Liver (tissue), 9 donors: ENCODE measurements around the gene TFDP2. TPM values are rescaled to one million over a fixed set of nuclear protein-coding genes. Genes with fewer than 3 reads are reported as not detected.

Source experiments
- DNase-seq: peaks from one replicate; pipeline ENCODE4 v3.0.0-alpha.2; 2017; ENCODE audit warnings: low spot score
- H3K27ac ChIP-seq, 2 donors: one replicate each; pipeline ENCODE4 v1.7.0; 2013; ENCODE audit warnings: inconsistent platforms in 2 of 2, low read length in 2 of 2, control low read depth in 1 of 2, low read depth in 1 of 2, mild to moderate bottlenecking in 1 of 2
- H3K27me3 ChIP-seq, 4 donors: one replicate each; pipeline versions ENCODE4 v1.6.1 to v1.7.0; 2013; ENCODE audit warnings: low read length in 3 of 4, inconsistent platforms in 1 of 4, mild to moderate bottlenecking in 1 of 4, moderate library complexity in 1 of 4; ENCODE audit not compliant: control insufficient read depth in 4 of 4, insufficient read depth in 4 of 4
- H3K36me3 ChIP-seq, 4 donors: one replicate each; pipeline versions ENCODE4 v1.6.1 to v1.7.0; 2013; ENCODE audit warnings: low read length in 3 of 4, mild to moderate bottlenecking in 3 of 4, low read depth in 1 of 4, moderate library complexity in 1 of 4; ENCODE audit not compliant: control insufficient read depth in 4 of 4, insufficient read depth in 3 of 4
- H3K4me1 ChIP-seq, 4 donors: one replicate each; pipeline versions ENCODE4 v1.6.1 to v1.7.0; 2013; ENCODE audit warnings: low read length in 3 of 4, mild to moderate bottlenecking in 3 of 4, moderate library complexity in 1 of 4; ENCODE audit not compliant: control insufficient read depth in 4 of 4, insufficient read depth in 4 of 4
- H3K4me3 ChIP-seq, 3 donors: one replicate each; pipeline versions ENCODE4 v1.6.1 to v1.7.0; 2013; ENCODE audit warnings: low read length in 3 of 3, control low read depth in 1 of 3, low read depth in 1 of 3, mild to moderate bottlenecking in 1 of 3
- H3K9ac ChIP-seq, 2 donors: one replicate each; pipeline ENCODE4 v1.7.0; 2013; ENCODE audit warnings: low read length in 2 of 2, mild to moderate bottlenecking in 2 of 2, moderate library complexity in 2 of 2, control low read depth in 1 of 2, low read depth in 1 of 2
- H3K9me3 ChIP-seq, 4 donors: one replicate each; pipeline versions ENCODE4 v1.6.1 to v1.7.0; 2013; ENCODE audit warnings: low read length in 3 of 4; ENCODE audit not compliant: control insufficient read depth in 4 of 4
- EGR1 ChIP-seq, 2 donors: IDR thresholded peaks; 2 replicates each; pipeline ENCODE4 v1.6.1; 2016 to 2018; ENCODE audit warnings: antibody characterized with exemption in 2 of 2, low read depth in 2 of 2
- FOXA1 ChIP-seq: IDR thresholded peaks from 2 replicates; pipeline ENCODE4 v1.6.1; 2016; ENCODE audit warnings: antibody characterized with exemption
- FOXA2 ChIP-seq: IDR thresholded peaks from 2 replicates; pipeline ENCODE4 v1.6.1; 2016; ENCODE audit warnings: antibody characterized with exemption
- GABPA ChIP-seq, 2 donors: IDR thresholded peaks in 1 of 2; conservative IDR thresholded peaks in 1 of 2; 2 replicates each; pipeline ENCODE4 v1.6.1; 2016; ENCODE audit warnings: antibody characterized with exemption in 2 of 2, mild to moderate bottlenecking in 1 of 2, moderate library complexity in 1 of 2
- HNF4A ChIP-seq, 2 donors: conservative IDR thresholded peaks; 2 replicates each; pipeline ENCODE4 v1.6.1; 2016; ENCODE audit warnings: antibody characterized with exemption in 2 of 2, mild to moderate bottlenecking in 2 of 2
- HNF4G ChIP-seq: IDR thresholded peaks from 2 replicates; pipeline ENCODE4 v1.6.1; 2016; ENCODE audit warnings: antibody characterized with exemption
- JUND ChIP-seq, 2 donors: IDR thresholded peaks; 2 replicates each; pipeline ENCODE4 v1.6.1; 2016; ENCODE audit warnings: antibody characterized with exemption in 2 of 2
- NR2F2 ChIP-seq: IDR thresholded peaks from 2 replicates; pipeline ENCODE4 v1.6.1; 2016; ENCODE audit warnings: antibody characterized with exemption
- RAD21 ChIP-seq, 2 donors: IDR thresholded peaks; 2 replicates each; pipeline ENCODE4 v1.6.1; 2016; ENCODE audit warnings: antibody characterized with exemption in 2 of 2, mild to moderate bottlenecking in 2 of 2
- RXRA ChIP-seq, 2 donors: IDR thresholded peaks; 2 replicates each; pipeline ENCODE4 v1.6.1; 2017 to 2018; ENCODE audit warnings: antibody characterized with exemption in 2 of 2, mild to moderate bottlenecking in 1 of 2
- SP1 ChIP-seq: IDR thresholded peaks from 2 replicates; pipeline ENCODE4 v1.6.1; 2018; ENCODE audit warnings: antibody characterized with exemption, mild to moderate bottlenecking
- TAF1 ChIP-seq: conservative IDR thresholded peaks from 2 replicates; pipeline ENCODE4 v1.6.1; 2016; ENCODE audit warnings: antibody characterized with exemption, mild to moderate bottlenecking
- YY1 ChIP-seq: IDR thresholded peaks from 2 replicates; pipeline ENCODE4 v1.6.1; 2016; ENCODE audit warnings: antibody characterized with exemption, mild to moderate bottlenecking
- WGBS: extraction: QIAGEN DNeasy Blood & Tissue Kit; methylation state at CpG from one replicate; pipeline ENCODE4 v1.1.7; 2013; 5-methylcytosine and 5-hydroxymethylcytosine counted together
- polyA plus RNA-seq, 2 donors: library from polyadenylated mRNA; stranded (reverse) in 1 of 2; unstranded in 1 of 2; fragments of 200-250 nt in 1 of 2; fragments of >200 nt in 1 of 2; fragmentation: Nextera tagmentation in 1 of 2; extraction: Ambion mirVana in 1 of 2; gene quantifications; one replicate each; pipeline versions ENCODE4 v1.2.1 to v1.2.3, GENCODE V29; 2013 to 2015
- total RNA-seq, 2 donors: library from RNA; depleted of rRNA; stranded (reverse); fragments of >200 nt; gene quantifications; one replicate each; pipeline ENCODE4 v1.2.3, GENCODE V29; 2014
- TF ChIP-seq, protein P1 (sequence below): IDR thresholded peaks from 2 replicates; pipeline ENCODE4 v1.6.1; 2016; ENCODE audit warnings: antibody characterized with exemption, mild to moderate bottlenecking
- TF ChIP-seq, protein P2 (sequence below): IDR thresholded peaks from 2 replicates; pipeline ENCODE4 v1.6.1; 2016; ENCODE audit warnings: antibody characterized with exemption
- TF ChIP-seq, protein P3 (sequence below): fragments of 150-350 bp; IDR thresholded peaks from 2 replicates; pipeline ENCODE4 v1.5.1; 2017; ENCODE audit warnings: improper control_type of control experiment, low read depth, low read length; ENCODE audit not compliant: missing input control
- TF ChIP-seq, protein P4 (sequence below): IDR thresholded peaks from 2 replicates; pipeline ENCODE4 v1.6.1; 2016; ENCODE audit warnings: antibody characterized with exemption
- TF ChIP-seq, protein P5 (sequence below): IDR thresholded peaks from 2 replicates; pipeline ENCODE4 v1.6.1; 2016; ENCODE audit warnings: antibody characterized with exemption
- donor health status: healthy.
- donor health status: healthy.
- donor health status: healthy.
- donor health status: healthy.
- donor health status: healthy.

TFDP2 gene
- total and polyA plus RNA-seq, 4 donors, result 8.0 to 52.0 (median 29.7) TPM

- H3K4me3 ChIP-seq, result no peak overlapping the region
- H3K9me3 ChIP-seq, result no peaks in the 10 kb centered on the region
- H3K27me3 ChIP-seq, result no peaks in the 10 kb centered on the region
- H3K4me1 ChIP-seq, result no peaks in the 10 kb centered on the region
- H3K9ac ChIP-seq, result no peak overlapping the region
- 64% methylated on average over 1 of the region's 1 CpG for WGBS
- no peak overlapping the region for H3K27ac ChIP-seq
- DNase-seq, result no peak
- peaks cover 0 to 8% (median 5%) of the 10 kb centered on the region in 4 donors for H3K36me3 ChIP-seq
- TF ChIP-seq JUND (IDR thresholded peaks at IDR 0.05), result no peak
- TF ChIP-seq RAD21 (IDR thresholded peaks at IDR 0.05), result peak in 1 of 2 donors; percentile 47
Observed at GRCh38 chr3:142175478-142175877, 26.1 kb upstream of the TFDP2 start.

DNA sequence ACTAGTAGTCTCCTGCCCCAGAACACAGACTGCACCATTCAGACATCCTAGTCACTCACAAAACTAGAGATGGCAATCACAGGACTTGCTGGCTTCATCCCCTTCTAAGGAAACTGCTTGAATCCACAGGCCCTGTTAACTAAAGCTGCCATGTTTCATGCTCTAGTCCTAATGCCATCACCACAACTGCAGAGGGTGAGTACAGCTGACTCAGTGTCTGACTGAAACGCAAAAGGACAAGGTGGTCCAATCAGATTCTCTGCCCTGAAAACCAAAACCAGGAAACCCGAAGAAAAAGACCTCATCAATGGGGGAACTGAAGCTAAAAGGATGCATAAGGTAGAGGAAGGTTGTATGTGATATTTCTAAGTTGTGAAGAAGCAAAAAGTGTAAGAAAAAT lies 25.2 kb upstream of the TFDP2 start:
- H3K4me3 ChIP-seq, result no peak overlapping the region
- H3K9me3 ChIP-seq, result no peaks in the 10 kb centered on the region
- 97% methylated on average over 2 of the region's 2 CpGs for WGBS
- H3K4me1 ChIP-seq, result no peaks in the 10 kb centered on the region
- no peaks in the 10 kb centered on the region for H3K27me3 ChIP-seq
- no peak overlapping the region for H3K9ac ChIP-seq
- peaks cover 0 to 11% (median 6%) of the 10 kb centered on the region in 4 donors for H3K36me3 ChIP-seq
- DNase-seq, result no peak
- no peak for TF ChIP-seq HNF4G
- no peak for TF ChIP-seq RAD21 (IDR thresholded peaks at IDR 0.05)
- no peak for TF ChIP-seq NR2F2
- no peak for TF ChIP-seq FOXA2
- TF ChIP-seq, protein P1, sequence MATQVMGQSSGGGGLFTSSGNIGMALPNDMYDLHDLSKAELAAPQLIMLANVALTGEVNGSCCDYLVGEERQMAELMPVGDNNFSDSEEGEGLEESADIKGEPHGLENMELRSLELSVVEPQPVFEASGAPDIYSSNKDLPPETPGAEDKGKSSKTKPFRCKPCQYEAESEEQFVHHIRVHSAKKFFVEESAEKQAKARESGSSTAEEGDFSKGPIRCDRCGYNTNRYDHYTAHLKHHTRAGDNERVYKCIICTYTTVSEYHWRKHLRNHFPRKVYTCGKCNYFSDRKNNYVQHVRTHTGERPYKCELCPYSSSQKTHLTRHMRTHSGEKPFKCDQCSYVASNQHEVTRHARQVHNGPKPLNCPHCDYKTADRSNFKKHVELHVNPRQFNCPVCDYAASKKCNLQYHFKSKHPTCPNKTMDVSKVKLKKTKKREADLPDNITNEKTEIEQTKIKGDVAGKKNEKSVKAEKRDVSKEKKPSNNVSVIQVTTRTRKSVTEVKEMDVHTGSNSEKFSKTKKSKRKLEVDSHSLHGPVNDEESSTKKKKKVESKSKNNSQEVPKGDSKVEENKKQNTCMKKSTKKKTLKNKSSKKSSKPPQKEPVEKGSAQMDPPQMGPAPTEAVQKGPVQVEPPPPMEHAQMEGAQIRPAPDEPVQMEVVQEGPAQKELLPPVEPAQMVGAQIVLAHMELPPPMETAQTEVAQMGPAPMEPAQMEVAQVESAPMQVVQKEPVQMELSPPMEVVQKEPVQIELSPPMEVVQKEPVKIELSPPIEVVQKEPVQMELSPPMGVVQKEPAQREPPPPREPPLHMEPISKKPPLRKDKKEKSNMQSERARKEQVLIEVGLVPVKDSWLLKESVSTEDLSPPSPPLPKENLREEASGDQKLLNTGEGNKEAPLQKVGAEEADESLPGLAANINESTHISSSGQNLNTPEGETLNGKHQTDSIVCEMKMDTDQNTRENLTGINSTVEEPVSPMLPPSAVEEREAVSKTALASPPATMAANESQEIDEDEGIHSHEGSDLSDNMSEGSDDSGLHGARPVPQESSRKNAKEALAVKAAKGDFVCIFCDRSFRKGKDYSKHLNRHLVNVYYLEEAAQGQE, result no peak
- TF ChIP-seq HNF4A (conservative IDR thresholded peaks at IDR 0.05), result no peak
- TF ChIP-seq, protein P2, sequence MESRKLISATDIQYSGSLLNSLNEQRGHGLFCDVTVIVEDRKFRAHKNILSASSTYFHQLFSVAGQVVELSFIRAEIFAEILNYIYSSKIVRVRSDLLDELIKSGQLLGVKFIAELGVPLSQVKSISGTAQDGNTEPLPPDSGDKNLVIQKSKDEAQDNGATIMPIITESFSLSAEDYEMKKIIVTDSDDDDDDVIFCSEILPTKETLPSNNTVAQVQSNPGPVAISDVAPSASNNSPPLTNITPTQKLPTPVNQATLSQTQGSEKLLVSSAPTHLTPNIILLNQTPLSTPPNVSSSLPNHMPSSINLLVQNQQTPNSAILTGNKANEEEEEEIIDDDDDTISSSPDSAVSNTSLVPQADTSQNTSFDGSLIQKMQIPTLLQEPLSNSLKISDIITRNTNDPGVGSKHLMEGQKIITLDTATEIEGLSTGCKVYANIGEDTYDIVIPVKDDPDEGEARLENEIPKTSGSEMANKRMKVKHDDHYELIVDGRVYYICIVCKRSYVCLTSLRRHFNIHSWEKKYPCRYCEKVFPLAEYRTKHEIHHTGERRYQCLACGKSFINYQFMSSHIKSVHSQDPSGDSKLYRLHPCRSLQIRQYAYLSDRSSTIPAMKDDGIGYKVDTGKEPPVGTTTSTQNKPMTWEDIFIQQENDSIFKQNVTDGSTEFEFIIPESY, result no peak
- no peak for TF ChIP-seq JUND (IDR thresholded peaks at IDR 0.05)
- TF ChIP-seq YY1, result no peak
- TF ChIP-seq GABPA (IDR thresholded peaks at IDR 0.05 in 1 of 2, conservative IDR thresholded peaks at IDR 0.05 in 1 of 2), result no peak
- TF ChIP-seq, protein P3, sequence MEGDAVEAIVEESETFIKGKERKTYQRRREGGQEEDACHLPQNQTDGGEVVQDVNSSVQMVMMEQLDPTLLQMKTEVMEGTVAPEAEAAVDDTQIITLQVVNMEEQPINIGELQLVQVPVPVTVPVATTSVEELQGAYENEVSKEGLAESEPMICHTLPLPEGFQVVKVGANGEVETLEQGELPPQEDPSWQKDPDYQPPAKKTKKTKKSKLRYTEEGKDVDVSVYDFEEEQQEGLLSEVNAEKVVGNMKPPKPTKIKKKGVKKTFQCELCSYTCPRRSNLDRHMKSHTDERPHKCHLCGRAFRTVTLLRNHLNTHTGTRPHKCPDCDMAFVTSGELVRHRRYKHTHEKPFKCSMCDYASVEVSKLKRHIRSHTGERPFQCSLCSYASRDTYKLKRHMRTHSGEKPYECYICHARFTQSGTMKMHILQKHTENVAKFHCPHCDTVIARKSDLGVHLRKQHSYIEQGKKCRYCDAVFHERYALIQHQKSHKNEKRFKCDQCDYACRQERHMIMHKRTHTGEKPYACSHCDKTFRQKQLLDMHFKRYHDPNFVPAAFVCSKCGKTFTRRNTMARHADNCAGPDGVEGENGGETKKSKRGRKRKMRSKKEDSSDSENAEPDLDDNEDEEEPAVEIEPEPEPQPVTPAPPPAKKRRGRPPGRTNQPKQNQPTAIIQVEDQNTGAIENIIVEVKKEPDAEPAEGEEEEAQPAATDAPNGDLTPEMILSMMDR, result no peak
- TF ChIP-seq TAF1, result no peak
- no peak for TF ChIP-seq SP1
- TF ChIP-seq, protein P4, sequence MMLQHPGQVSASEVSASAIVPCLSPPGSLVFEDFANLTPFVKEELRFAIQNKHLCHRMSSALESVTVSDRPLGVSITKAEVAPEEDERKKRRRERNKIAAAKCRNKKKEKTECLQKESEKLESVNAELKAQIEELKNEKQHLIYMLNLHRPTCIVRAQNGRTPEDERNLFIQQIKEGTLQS, result no peak
- no peak for TF ChIP-seq EGR1 (IDR thresholded peaks at IDR 0.05; ENCODE audit: low read depth in 2 of 2)
- TF ChIP-seq, protein P5, sequence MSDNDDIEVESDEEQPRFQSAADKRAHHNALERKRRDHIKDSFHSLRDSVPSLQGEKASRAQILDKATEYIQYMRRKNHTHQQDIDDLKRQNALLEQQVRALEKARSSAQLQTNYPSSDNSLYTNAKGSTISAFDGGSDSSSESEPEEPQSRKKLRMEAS, result no peak
- TF ChIP-seq FOXA1, result no peak
- no peak for TF ChIP-seq RXRA (IDR thresholded peaks at IDR 0.05)
- H3K27ac ChIP-seq, result no peak overlapping the region
